Measurements from ENCODE around the gene DYRK2. TPM values are rescaled to one million over a fixed set of nuclear protein-coding genes. Genes with fewer than 3 reads are reported as not detected.
A peak's percentile ranks its signal among the peaks of the same experiment; 100 is the strongest.

The DYRK2 gene
- polyA plus RNA-seq (2013, experiment 1 of 4) = 28.8 TPM
- 31.1 TPM for polyA plus RNA-seq (2013, experiment 2 of 4)
- 25.4 TPM for polyA plus RNA-seq (2013, experiment 3 of 4)
- polyA plus RNA-seq (2013, experiment 4 of 4) = 31.3 TPM

- 0% methylated on average over 98 to 102 of the region's 109 CpGs for WGBS, 2 experiments
- no peaks in the 10 kb centered on the region for H3K36me3 ChIP-seq (ENCODE audit: control insufficient read depth, insufficient read depth, low read length)
- H3K9me3 ChIP-seq (ENCODE audit: control insufficient read depth, low read length) = no peaks in the 10 kb centered on the region
- H3K4me1 ChIP-seq (ENCODE audit: control insufficient read depth, insufficient read depth, low read length) = peaks cover 12% of the 10 kb centered on the region
- H3K27ac ChIP-seq (ENCODE audit: insufficient read depth, low read depth, low read length, poor library complexity, severe bottlenecking) = peak within 1 kb of the TSS; percentile 95
- H3K4me3 ChIP-seq (ENCODE audit: insufficient read depth, low read depth, low read length) = peak within 1 kb of the TSS; percentile 94
- H3K27me3 ChIP-seq (ENCODE audit: control insufficient read depth, insufficient read depth, low read length, poor library complexity, severe bottlenecking) = peaks cover 4% of the 10 kb centered on the region
Observed at GRCh38 chr12:67648521-67649260, at the start of gene DYRK2. DYRK2 (plus strand) TSS chr12:67648745; CDS start chr12:67649134, 389 bp downstream.

- Histone ChIP-seq H3K36me3 (ENCODE audit: control insufficient read depth, insufficient read depth, low read length) (no peaks in the 10 kb centered on the region), H3K27me3 (ENCODE audit: control insufficient read depth, insufficient read depth, low read length, poor library complexity, severe bottlenecking) (no peaks in the 10 kb centered on the region), H3K27ac (ENCODE audit: insufficient read depth, low read depth, low read length, poor library complexity, severe bottlenecking) (no peak overlapping the region), H3K4me3 (ENCODE audit: insufficient read depth, low read depth, low read length) (no peak overlapping the region), H3K4me1 (ENCODE audit: control insufficient read depth, insufficient read depth, low read length) (no peaks in the 10 kb centered on the region), H3K9me3 (ENCODE audit: control insufficient read depth, low read length) (peaks cover 4% of the 10 kb centered on the region)
- WGBS, 2 experiments = 94% methylated on average over 6 of the region's 6 CpGs
Observed at GRCh38 chr12:67599691-67600090, 48.9 kb upstream of the DYRK2 start.

GRCh38 chr12:67601126-67601525, 47.4 kb upstream of the DYRK2 start:
- no peaks in the 10 kb centered on the region for H3K27me3 ChIP-seq (ENCODE audit: control insufficient read depth, insufficient read depth, low read length, poor library complexity, severe bottlenecking)
- no peaks in the 10 kb centered on the region for H3K36me3 ChIP-seq (ENCODE audit: control insufficient read depth, insufficient read depth, low read length)
- no peak overlapping the region for H3K4me3 ChIP-seq (ENCODE audit: insufficient read depth, low read depth, low read length)
- H3K27ac ChIP-seq (ENCODE audit: insufficient read depth, low read depth, low read length, poor library complexity, severe bottlenecking) = no peak overlapping the region
- peaks cover 4% of the 10 kb centered on the region for H3K9me3 ChIP-seq (ENCODE audit: control insufficient read depth, low read length)
- no peaks in the 10 kb centered on the region for H3K4me1 ChIP-seq (ENCODE audit: control insufficient read depth, insufficient read depth, low read length)
- whole genome bisulfite sequencing, 2 experiments = 96 to 100% methylated on average over 1 of the region's 1 CpG

GRCh38 chr12:67609226-67609870, 39.2 kb upstream of the DYRK2 start:
- no peaks in the 10 kb centered on the region for H3K4me1 ChIP-seq (ENCODE audit: control insufficient read depth, insufficient read depth, low read length)
- no peaks in the 10 kb centered on the region for H3K27me3 ChIP-seq (ENCODE audit: control insufficient read depth, insufficient read depth, low read length, poor library complexity, severe bottlenecking)
- no peak overlapping the region for H3K27ac ChIP-seq (ENCODE audit: insufficient read depth, low read depth, low read length, poor library complexity, severe bottlenecking)
- no peaks in the 10 kb centered on the region for H3K9me3 ChIP-seq (ENCODE audit: control insufficient read depth, low read length)
- H3K36me3 ChIP-seq (ENCODE audit: control insufficient read depth, insufficient read depth, low read length) = no peaks in the 10 kb centered on the region
- no peak overlapping the region for H3K4me3 ChIP-seq (ENCODE audit: insufficient read depth, low read depth, low read length)
- 82 to 87% methylated on average over 4 of the region's 4 CpGs for WGBS, 2 experiments

- Histone ChIP-seq H3K4me3 (ENCODE audit: insufficient read depth, low read depth, low read length) (no peak overlapping the region), H3K36me3 (ENCODE audit: control insufficient read depth, insufficient read depth, low read length) (no peaks in the 10 kb centered on the region), H3K4me1 (ENCODE audit: control insufficient read depth, insufficient read depth, low read length) (no peaks in the 10 kb centered on the region), H3K9me3 (ENCODE audit: control insufficient read depth, low read length) (no peaks in the 10 kb centered on the region), H3K27ac (ENCODE audit: insufficient read depth, low read depth, low read length, poor library complexity, severe bottlenecking) (no peak overlapping the region), H3K27me3 (ENCODE audit: control insufficient read depth, insufficient read depth, low read length, poor library complexity, severe bottlenecking) (no peaks in the 10 kb centered on the region)
- WGBS, 2 experiments = 80 to 91% methylated on average over 1 to 2 of the region's 3 CpGs
Observed at GRCh38 chr12:67613040-67613439, 35.5 kb upstream of the DYRK2 start.

GRCh38 chr12:67617629-67618028, 30.9 kb upstream of the DYRK2 start:
- H3K4me3 ChIP-seq (ENCODE audit: insufficient read depth, low read depth, low read length) = no peak overlapping the region
- H3K4me1 ChIP-seq (ENCODE audit: control insufficient read depth, insufficient read depth, low read length) = no peaks in the 10 kb centered on the region
- no peak overlapping the region for H3K27ac ChIP-seq (ENCODE audit: insufficient read depth, low read depth, low read length, poor library complexity, severe bottlenecking)
- no peaks in the 10 kb centered on the region for H3K9me3 ChIP-seq (ENCODE audit: control insufficient read depth, low read length)
- H3K36me3 ChIP-seq (ENCODE audit: control insufficient read depth, insufficient read depth, low read length) = no peaks in the 10 kb centered on the region
- no peaks in the 10 kb centered on the region for H3K27me3 ChIP-seq (ENCODE audit: control insufficient read depth, insufficient read depth, low read length, poor library complexity, severe bottlenecking)
- WGBS, 2 experiments = 75 to 80% methylated on average over 3 of the region's 3 CpGs

- H3K4me1 ChIP-seq (ENCODE audit: control insufficient read depth, insufficient read depth, low read length) = no peaks in the 10 kb centered on the region
- H3K36me3 ChIP-seq (ENCODE audit: control insufficient read depth, insufficient read depth, low read length) = no peaks in the 10 kb centered on the region
- no peak overlapping the region for H3K27ac ChIP-seq (ENCODE audit: insufficient read depth, low read depth, low read length, poor library complexity, severe bottlenecking)
- H3K4me3 ChIP-seq (ENCODE audit: insufficient read depth, low read depth, low read length) = no peak overlapping the region
- H3K27me3 ChIP-seq (ENCODE audit: control insufficient read depth, insufficient read depth, low read length, poor library complexity, severe bottlenecking) = no peaks in the 10 kb centered on the region
- H3K9me3 ChIP-seq (ENCODE audit: control insufficient read depth, low read length) = no peaks in the 10 kb centered on the region
- WGBS, 2 experiments = 95 to 100% methylated on average over 1 of the region's 3 CpGs
Observed at GRCh38 chr12:67618303-67618702, 30.2 kb upstream of the DYRK2 start.

- no peak overlapping the region for H3K4me3 ChIP-seq (ENCODE audit: insufficient read depth, low read depth, low read length)
Observed at GRCh38 chr12:67621112-67621511, 27.4 kb upstream of the DYRK2 start.

GRCh38 chr12:67621926-67622325, 26.6 kb upstream of the DYRK2 start:
- Histone ChIP-seq H3K9me3 (ENCODE audit: control insufficient read depth, low read length) (no peaks in the 10 kb centered on the region), H3K27me3 (ENCODE audit: control insufficient read depth, insufficient read depth, low read length, poor library complexity, severe bottlenecking) (no peaks in the 10 kb centered on the region), H3K4me1 (ENCODE audit: control insufficient read depth, insufficient read depth, low read length) (no peaks in the 10 kb centered on the region), H3K27ac (ENCODE audit: insufficient read depth, low read depth, low read length, poor library complexity, severe bottlenecking) (no peak overlapping the region), H3K36me3 (ENCODE audit: control insufficient read depth, insufficient read depth, low read length) (no peaks in the 10 kb centered on the region), H3K4me3 (ENCODE audit: insufficient read depth, low read depth, low read length) (no peak overlapping the region)
- WGBS, 2 experiments = 94 to 95% methylated on average over 4 of the region's 4 CpGs

More at GRCh38 chr12:67621112-67621511, 27.4 kb upstream of the DYRK2 start:
- no peak overlapping the region for H3K27ac ChIP-seq (ENCODE audit: insufficient read depth, low read depth, low read length, poor library complexity, severe bottlenecking)
- H3K4me1 ChIP-seq (ENCODE audit: control insufficient read depth, insufficient read depth, low read length) = no peaks in the 10 kb centered on the region
- WGBS, 2 experiments = 89 to 94% methylated on average over 1 of the region's 1 CpG
- H3K9me3 ChIP-seq (ENCODE audit: control insufficient read depth, low read length) = no peaks in the 10 kb centered on the region
- H3K36me3 ChIP-seq (ENCODE audit: control insufficient read depth, insufficient read depth, low read length) = no peaks in the 10 kb centered on the region
- H3K27me3 ChIP-seq (ENCODE audit: control insufficient read depth, insufficient read depth, low read length, poor library complexity, severe bottlenecking) = no peaks in the 10 kb centered on the region

GRCh38 chr12:67623259-67623658, 25.3 kb upstream of the DYRK2 start:
- H3K36me3 ChIP-seq (ENCODE audit: control insufficient read depth, insufficient read depth, low read length) = no peaks in the 10 kb centered on the region
- no peaks in the 10 kb centered on the region for H3K4me1 ChIP-seq (ENCODE audit: control insufficient read depth, insufficient read depth, low read length)
- H3K27me3 ChIP-seq (ENCODE audit: control insufficient read depth, insufficient read depth, low read length, poor library complexity, severe bottlenecking) = no peaks in the 10 kb centered on the region
- WGBS, 2 experiments = 93% methylated on average over 3 of the region's 3 CpGs
- no peak overlapping the region for H3K27ac ChIP-seq (ENCODE audit: insufficient read depth, low read depth, low read length, poor library complexity, severe bottlenecking)
- H3K9me3 ChIP-seq (ENCODE audit: control insufficient read depth, low read length) = no peaks in the 10 kb centered on the region
- H3K4me3 ChIP-seq (ENCODE audit: insufficient read depth, low read depth, low read length) = no peak overlapping the region
